CD4-positive, alpha-beta T cell (primary cell): Measurements from ENCODE around the gene TACC3. TPM values are rescaled to one million over a fixed set of nuclear protein-coding genes. Genes with fewer than 3 reads are reported as not detected.

Source experiments
- ATAC-seq: fragments of 200-7000 bp; cut with Tn5 transposase; one replicate; pipeline ENCODE4 v1.10.0; 2022; ENCODE audit warnings: mild to moderate bottlenecking; ENCODE audit not compliant: poor library complexity
- CTCF ChIA-PET: fragments of 350-600 bp; sonication (Branson Sonifier 250); formaldehyde crosslinking; loops from one replicate; lab custom pipeline; 2021; ENCODE audit warnings: antibody characterized with exemption, inconsistent platforms; lab: Charles Lee
- POLR2A ChIA-PET: fragments of 350-600 bp; sonication (Branson Sonifier 250); formaldehyde crosslinking; loops from one replicate; lab custom pipeline; 2021; ENCODE audit warnings: antibody characterized with exemption, inconsistent platforms; lab: Charles Lee
- DNase-seq, 14 experiments: peaks; one replicate each; pipeline ENCODE4 v3.0.0-alpha.2; 2013 to 2020; ENCODE audit warnings: mixed read lengths in 2 of 14
- H3K27ac ChIP-seq, 2 donors: one replicate each; pipeline versions ENCODE4 v1.5.1 to v1.7.0; 2013; ENCODE audit warnings: low read length in 2 of 2, low read depth in 1 of 2, mild to moderate bottlenecking in 1 of 2
- H3K27me3 ChIP-seq, 2 experiments: 1 replicate in 1 of 2; 2 replicates in 1 of 2; pipeline versions ENCODE4 v1.6.1 to v1.7.0; 2013; ENCODE audit warnings: low read length in 2 of 2, control low read depth in 1 of 2, mild to moderate bottlenecking in 1 of 2, moderate library complexity in 1 of 2; ENCODE audit not compliant: insufficient read depth in 2 of 2, control insufficient read depth in 1 of 2
- H3K36me3 ChIP-seq: one replicate; pipeline ENCODE4 v1.6.1; 2013; ENCODE audit warnings: low read length, control low read depth; ENCODE audit not compliant: insufficient read depth
- H3K4me1 ChIP-seq: one replicate; pipeline ENCODE4 v1.6.1; 2013; ENCODE audit warnings: low read length, control low read depth; ENCODE audit not compliant: insufficient read depth
- H3K4me3 ChIP-seq: one replicate; pipeline ENCODE4 v1.5.1; 2013; ENCODE audit warnings: mild to moderate bottlenecking, low read length, moderate library complexity
- H3K9me3 ChIP-seq, 2 experiments: 1 replicate in 1 of 2; 2 replicates in 1 of 2; pipeline versions ENCODE4 v1.6.1 to v1.7.0; 2013; ENCODE audit warnings: low read length in 2 of 2, mild to moderate bottlenecking in 2 of 2, control low read depth in 1 of 2, moderate library complexity in 1 of 2; ENCODE audit not compliant: control insufficient read depth in 1 of 2, insufficient read depth in 1 of 2
- H3K27ac Mint-ChIP-seq: one replicate; pipeline ENCODE4 v1.8.0; 2020; ENCODE audit warnings: mixed read lengths
- H3K27me3 Mint-ChIP-seq: one replicate; pipeline ENCODE4 v1.8.0; 2021; ENCODE audit warnings: mixed read lengths
- H3K36me3 Mint-ChIP-seq: one replicate; pipeline ENCODE4 v1.8.0; 2021; ENCODE audit warnings: low read depth, mixed read lengths
- H3K4me1 Mint-ChIP-seq: one replicate; pipeline ENCODE4 v1.8.0; 2021; ENCODE audit warnings: low read depth, mixed read lengths
- H3K4me3 Mint-ChIP-seq: one replicate; pipeline ENCODE4 v1.8.0; 2020; ENCODE audit warnings: mild to moderate bottlenecking, mixed read lengths
- H3K9me3 Mint-ChIP-seq: one replicate; pipeline ENCODE4 v1.8.0; 2020; ENCODE audit warnings: mixed read lengths
- CTCF ChIP-seq: fragments of 200-600 bp; IDR thresholded peaks from one replicate; pipeline ENCODE4 v1.8.0; 2022; ENCODE audit warnings: antibody characterized with exemption, mild to moderate bottlenecking
- intact Hi-C, 2 experiments: fragments of 100-400 bp; cut with DNase I in 1 of 2; cut with micrococcal nuclease in 1 of 2; formaldehyde crosslinking; loops; one replicate each; pipeline versions ENCODE4 v1.15.1 to v1.9.0; 2023 to 2025; cut with DNase I, micrococcal nuclease
- total RNA-seq, 174 experiments: library from RNA in 2 of 174; stranded (reverse) in 2 of 174; gene quantifications; one replicate each; pipeline ENCODE4 v1.2.3 and lab custom pipeline; 2021 to 2026

TACC3 gene
- total RNA-seq, 2 experiments from 2014 or later: 123 TPM

- no peak overlapping the region for H3K4me3 Mint-ChIP-seq
- intact Hi-C loops: no loop called here
- no peak overlapping the region for H3K27ac ChIP-seq
- peaks cover 54% of the 10 kb centered on the region for H3K36me3 ChIP-seq
- no peaks in the 10 kb centered on the region for H3K9me3 Mint-ChIP-seq
- H3K4me3 ChIP-seq: no peak overlapping the region
- no peak for TF ChIP-seq CTCF
- H3K27ac Mint-ChIP-seq: no peak overlapping the region
- ATAC-seq (no peak), DNase-seq (no peak)
- H3K4me1 ChIP-seq: peaks cover 16% of the 10 kb centered on the region
- no peaks in the 10 kb centered on the region for H3K27me3 ChIP-seq
- POLR2A ChIA-PET: no interaction called here
- no peaks in the 10 kb centered on the region for H3K27me3 Mint-ChIP-seq
- peaks cover 0 to 11% of the 10 kb centered on the region in 2 experiments for H3K9me3 ChIP-seq
- CTCF ChIA-PET: no interaction called here
- peaks cover 53% of the 10 kb centered on the region for H3K36me3 Mint-ChIP-seq
- H3K4me1 Mint-ChIP-seq: no peaks in the 10 kb centered on the region
Observed at GRCh38 chr4:1743975-1744374, 22.7 kb downstream of the TACC3 start.

- Mint-ChIP-seq H3K27ac (no peak overlapping the region), H3K4me3 (no peak overlapping the region), H3K9me3 (no peaks in the 10 kb centered on the region), H3K27me3 (no peaks in the 10 kb centered on the region), H3K4me1 (no peaks in the 10 kb centered on the region), H3K36me3 (peaks cover 49% of the 10 kb centered on the region)
- Histone ChIP-seq H3K4me3 (no peak overlapping the region), H3K9me3 (peaks cover 0 to 6% of the 10 kb centered on the region in 2 experiments), H3K36me3 (peaks cover 48% of the 10 kb centered on the region), H3K27ac (no peak overlapping the region), H3K4me1 (peaks cover 16% of the 10 kb centered on the region), H3K27me3 (no peaks in the 10 kb centered on the region)
- POLR2A ChIA-PET: no interaction called here
- ATAC-seq: no peak
- no peak for DNase-seq
- no peak for TF ChIP-seq CTCF
- CTCF ChIA-PET: interaction anchor here (0.7 kb wide), 1 partner anchor 155 kb away, joined by 3 read pairs; no protein-coding TSS in a partner anchor
- intact Hi-C loops: no loop called here
Observed at GRCh38 chr4:1744552-1744951, 23.2 kb downstream of the TACC3 start.

GRCh38 chr4:1745165-1745564 is 23.8 kb downstream of the TACC3 start:
- no peaks in the 10 kb centered on the region for H3K27me3 Mint-ChIP-seq
- POLR2A ChIA-PET: no interaction called here
- no peak overlapping the region for H3K27ac Mint-ChIP-seq
- CTCF ChIA-PET: interaction anchor here (1.8 kb wide), 1 partner anchor 154 kb away, joined by 9 read pairs; no protein-coding TSS in a partner anchor
- Histone ChIP-seq H3K27me3 (no peaks in the 10 kb centered on the region), H3K27ac (no peak overlapping the region), H3K9me3 (peaks cover 0 to 5% of the 10 kb centered on the region in 2 experiments), H3K4me3 (no peak overlapping the region), H3K36me3 (peaks cover 43% of the 10 kb centered on the region), H3K4me1 (peaks cover 16% of the 10 kb centered on the region)
- H3K4me3 Mint-ChIP-seq: no peak overlapping the region
- no peak for DNase-seq
- peaks cover 43% of the 10 kb centered on the region for H3K36me3 Mint-ChIP-seq
- TF ChIP-seq CTCF: no peak
- intact Hi-C loops: no loop called here
- ATAC-seq: no peak
- no peaks in the 10 kb centered on the region for H3K9me3 Mint-ChIP-seq
- H3K4me1 Mint-ChIP-seq: no peaks in the 10 kb centered on the region
